ENCODE measurements around the gene NAXE.

The NAXE gene

GRCh38 chr1:156572663-156573018 is 18.9 kb upstream of the NAXE start:
- Histone ChIP-seq H3K4me3 (ENCODE audit: low read depth, low read length) (peak overlapping the region; percentile 84), H3K9me3 (no peaks in the 10 kb centered on the region), H3K4me1 (no peaks in the 10 kb centered on the region; the same call in none of the 2 replicates), H3K27me3 (no peaks in the 10 kb centered on the region), H3K36me3 (0 out of 2 replicates have a peak, but pooled peaks cover 3% of the 10 kb centered on the region)
- DNase-seq, result no peak
- TF ChIP-seq CTCF (IDR thresholded peaks at IDR 0.05; ENCODE audit: low read depth, low read length), result no peak

GRCh38 chr1:156574039-156574633 is 17.4 kb upstream of the NAXE start:
- no peak for DNase-seq
- no peaks in the 10 kb centered on the region for H3K9me3 ChIP-seq
- H3K27me3 ChIP-seq, result no peaks in the 10 kb centered on the region
- H3K36me3 ChIP-seq, result 0 out of 2 replicates have a peak, but pooled peaks cover 3% of the 10 kb centered on the region
- no peak for TF ChIP-seq CTCF (IDR thresholded peaks at IDR 0.05; ENCODE audit: low read depth, low read length)
- H3K4me3 ChIP-seq (ENCODE audit: low read depth, low read length), result no peak overlapping the region
- H3K4me1 ChIP-seq, result no peaks in the 10 kb centered on the region; the same call in none of the 2 replicates

- H3K4me3 ChIP-seq (ENCODE audit: low read depth, low read length), result no peak overlapping the region
- TF ChIP-seq CTCF (IDR thresholded peaks at IDR 0.05; ENCODE audit: low read depth, low read length), result no peak
- no peaks in the 10 kb centered on the region for H3K9me3 ChIP-seq
- no peaks in the 10 kb centered on the region for H3K36me3 ChIP-seq
- H3K4me1 ChIP-seq, result peaks cover 4% of the 10 kb centered on the region
- H3K27me3 ChIP-seq, result no peaks in the 10 kb centered on the region
- no peak for DNase-seq
These were observed 14.0 kb upstream of the NAXE start for GRCh38 chr1:156577550-156577949.

- TF ChIP-seq CTCF (IDR thresholded peaks at IDR 0.05; ENCODE audit: low read depth, low read length), result no peak
- Histone ChIP-seq H3K27me3 (no peaks in the 10 kb centered on the region), H3K4me1 (peaks cover 4% of the 10 kb centered on the region), H3K4me3 (ENCODE audit: low read depth, low read length) (no peak overlapping the region), H3K36me3 (no peaks in the 10 kb centered on the region), H3K9me3 (no peaks in the 10 kb centered on the region)
- DNase-seq, result no peak
These were observed 13.5 kb upstream of the NAXE start for GRCh38 chr1:156578055-156578454.

GRCh38 chr1:156579472-156579871 is 12.1 kb upstream of the NAXE start, which contains the start of gene TTC24:
Gene TTC24 (plus strand): TSS chr1:156579723. CDS start chr1:156581365, 1,642 bp downstream.
- no peak for DNase-seq
- H3K36me3 ChIP-seq, result no peaks in the 10 kb centered on the region
- no peaks in the 10 kb centered on the region for H3K27me3 ChIP-seq
- no peak for TF ChIP-seq CTCF (IDR thresholded peaks at IDR 0.05; ENCODE audit: low read depth, low read length)
- H3K9me3 ChIP-seq, result no peaks in the 10 kb centered on the region
- no peak within 1 kb of the TSS for H3K4me3 ChIP-seq (ENCODE audit: low read depth, low read length)
- peaks cover 16% of the 10 kb centered on the region for H3K4me1 ChIP-seq

GRCh38 chr1:156581661-156582387 is 9.8 kb upstream of the NAXE start:
- H3K9me3 ChIP-seq, result no peaks in the 10 kb centered on the region
- H3K4me1 ChIP-seq, result peaks cover 19% of the 10 kb centered on the region
- no peaks in the 10 kb centered on the region for H3K27me3 ChIP-seq
- TF ChIP-seq CTCF (IDR thresholded peaks at IDR 0.05; ENCODE audit: low read depth, low read length), result no peak
- H3K36me3 ChIP-seq, result no peaks in the 10 kb centered on the region
- H3K4me3 ChIP-seq (ENCODE audit: low read depth, low read length), result no peak overlapping the region
- no peak for DNase-seq

Data from BE2C (cell line).